Measurements from ENCODE around the gene REN.

REN gene

GRCh38 chr1:204149635-204150565 is 16.2 kb downstream of the REN start:
- Histone ChIP-seq H3K9me3 (ENCODE audit: insufficient read depth, low read depth, low read length) (no peaks in the 10 kb centered on the region), H3K27me3 (ENCODE audit: insufficient read depth, low read length, poor library complexity, severe bottlenecking) (no peaks in the 10 kb centered on the region), H3K36me3 (ENCODE audit: insufficient read depth, low read length) (no peaks in the 10 kb centered on the region), H3K9ac (ENCODE audit: low read depth, low read length, poor library complexity, severe bottlenecking) (no peak overlapping the region), H2AFZ (ENCODE audit: low read length) (no peak overlapping the region), H3K4me3 (ENCODE audit: low read length, poor library complexity, severe bottlenecking) (no peak overlapping the region), H3K4me1 (ENCODE audit: insufficient read depth, low read length, poor library complexity, severe bottlenecking) (peaks cover 4% of the 10 kb centered on the region), H3K79me2 (ENCODE audit: insufficient read depth, low read length) (no peaks in the 10 kb centered on the region), H3K4me2 (ENCODE audit: low read depth, low read length, poor library complexity, severe bottlenecking) (no peak overlapping the region), H3F3A (ENCODE audit: low read depth) (no peaks in the 10 kb centered on the region), H4K20me1 (ENCODE audit: insufficient read depth, low read length, poor library complexity, severe bottlenecking) (no peaks in the 10 kb centered on the region), H3K9me2 (replicated peaks; ENCODE audit: low read depth, low read length) (no peaks in the 10 kb centered on the region)
- TF ChIP-seq EZH2phosphoT487 (IDR thresholded peaks at IDR 0.05; ENCODE audit: borderline replicate concordance) (no peak), CTCF (conservative IDR thresholded peaks at IDR 0.05; ENCODE audit: low read length) (no peak)

DNA sequence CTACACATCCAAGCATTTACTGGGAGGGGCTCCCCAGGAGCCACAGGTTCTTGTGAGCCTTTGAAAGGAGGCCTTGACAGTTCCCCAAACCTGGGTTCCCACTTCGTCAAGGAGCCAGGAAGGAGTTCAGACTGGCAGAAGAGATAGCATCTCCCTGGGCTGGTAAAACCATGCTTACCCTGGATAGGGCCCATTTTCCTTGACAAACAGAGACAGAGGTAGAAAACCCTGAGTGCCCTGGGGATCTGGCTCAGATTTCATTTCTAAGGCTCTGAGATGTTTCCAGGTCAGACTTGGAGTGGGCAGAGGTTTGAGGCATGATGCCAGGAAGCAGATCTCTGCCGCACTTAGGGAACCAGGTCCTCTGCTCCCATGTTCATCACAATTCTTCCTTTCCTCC is 17.0 kb downstream of the REN start:
- no peaks in the 10 kb centered on the region for H3K36me3 ChIP-seq (ENCODE audit: insufficient read depth, low read length)
- no peak overlapping the region for H3K9ac ChIP-seq (ENCODE audit: low read depth, low read length, poor library complexity, severe bottlenecking)
- H3F3A ChIP-seq (ENCODE audit: low read depth) = no peaks in the 10 kb centered on the region
- H4K20me1 ChIP-seq (ENCODE audit: insufficient read depth, low read length, poor library complexity, severe bottlenecking) = no peaks in the 10 kb centered on the region
- H3K79me2 ChIP-seq (ENCODE audit: insufficient read depth, low read length) = no peaks in the 10 kb centered on the region
- TF ChIP-seq EZH2phosphoT487 (IDR thresholded peaks at IDR 0.05; ENCODE audit: borderline replicate concordance) = no peak
- TF ChIP-seq CTCF (conservative IDR thresholded peaks at IDR 0.05; ENCODE audit: low read length) = no peak
- no peak overlapping the region for H2AFZ ChIP-seq (ENCODE audit: low read length)
- H3K4me2 ChIP-seq (ENCODE audit: low read depth, low read length, poor library complexity, severe bottlenecking) = no peak overlapping the region
- H3K4me1 ChIP-seq (ENCODE audit: insufficient read depth, low read length, poor library complexity, severe bottlenecking) = peaks cover 4% of the 10 kb centered on the region
- H3K9me3 ChIP-seq (ENCODE audit: insufficient read depth, low read depth, low read length) = no peaks in the 10 kb centered on the region
- no peaks in the 10 kb centered on the region for H3K9me2 ChIP-seq (replicated peaks; ENCODE audit: low read depth, low read length)
- H3K4me3 ChIP-seq (ENCODE audit: low read length, poor library complexity, severe bottlenecking) = no peak overlapping the region
- H3K27me3 ChIP-seq (ENCODE audit: insufficient read depth, low read length, poor library complexity, severe bottlenecking) = no peaks in the 10 kb centered on the region

GRCh38 chr1:204147406-204148383 is 18.4 kb downstream of the REN start:
- H3K4me2 ChIP-seq (ENCODE audit: low read depth, low read length, poor library complexity, severe bottlenecking) = no peak overlapping the region
- no peaks in the 10 kb centered on the region for H3K36me3 ChIP-seq (ENCODE audit: insufficient read depth, low read length)
- H4K20me1 ChIP-seq (ENCODE audit: insufficient read depth, low read length, poor library complexity, severe bottlenecking) = no peaks in the 10 kb centered on the region
- H3F3A ChIP-seq (ENCODE audit: low read depth) = no peaks in the 10 kb centered on the region
- H3K4me3 ChIP-seq (ENCODE audit: low read length, poor library complexity, severe bottlenecking) = no peak overlapping the region
- H3K9me2 ChIP-seq (replicated peaks; ENCODE audit: low read depth, low read length) = no peaks in the 10 kb centered on the region
- no peaks in the 10 kb centered on the region for H3K79me2 ChIP-seq (ENCODE audit: insufficient read depth, low read length)
- H3K9ac ChIP-seq (ENCODE audit: low read depth, low read length, poor library complexity, severe bottlenecking) = no peak overlapping the region
- peaks cover 4% of the 10 kb centered on the region for H3K4me1 ChIP-seq (ENCODE audit: insufficient read depth, low read length, poor library complexity, severe bottlenecking)
- no peaks in the 10 kb centered on the region for H3K27me3 ChIP-seq (ENCODE audit: insufficient read depth, low read length, poor library complexity, severe bottlenecking)
- TF ChIP-seq CTCF (conservative IDR thresholded peaks at IDR 0.05; ENCODE audit: low read length) (no peak), EZH2phosphoT487 (IDR thresholded peaks at IDR 0.05; ENCODE audit: borderline replicate concordance) (no peak)
- H2AFZ ChIP-seq (ENCODE audit: low read length) = no peak overlapping the region
- no peaks in the 10 kb centered on the region for H3K9me3 ChIP-seq (ENCODE audit: insufficient read depth, low read depth, low read length)

Measured in Loucy (cell line).